Uterus (tissue), 4 donors: Measurements from ENCODE around the gene CDK10. TPM values are rescaled to one million over a fixed set of nuclear protein-coding genes. Genes with fewer than 3 reads are reported as not detected.
"Not testable (repeated sequence)": the region's sequence is repeated elsewhere in the genome, so short reads cannot be mapped to it uniquely, and the experiment has no call there.

ENCODE experiments used
- DNase-seq, 2 donors: peaks; one replicate each; pipeline ENCODE4 v3.0.0-alpha.2; 2019 to 2020
- H3K27ac ChIP-seq, 2 donors: fragments of 200-600 bp; sonication (generic); 1 replicate in 1 of 2; 2 replicates in 1 of 2; pipeline ENCODE4 v1.5.1; 2016 to 2018
- H3K27me3 ChIP-seq, 2 donors: fragments of 200-600 bp; sonication (generic); one replicate each; pipeline ENCODE4 v1.5.1; 2018 to 2019; ENCODE audit warnings: control low read depth in 1 of 2
- H3K36me3 ChIP-seq, 2 donors: fragments of 200-600 bp; sonication (generic); one replicate each; pipeline ENCODE4 v1.5.1; 2019; ENCODE audit warnings: control low read depth in 1 of 2
- H3K4me1 ChIP-seq, 2 donors: fragments of 200-600 bp; sonication (generic); one replicate each; pipeline ENCODE4 v1.5.1; 2018 to 2019; ENCODE audit warnings: control low read depth in 1 of 2
- H3K4me3 ChIP-seq, 2 donors: fragments of 200-600 bp; sonication (generic); 1 replicate in 1 of 2; 2 replicates in 1 of 2; pipeline ENCODE4 v1.5.1; 2018 to 2019; ENCODE audit warnings: mild to moderate bottlenecking in 1 of 2
- H3K9me3 ChIP-seq, 2 donors: fragments of 200-600 bp; sonication (generic); one replicate each; pipeline ENCODE4 v1.5.1; 2019; ENCODE audit warnings: control low read depth in 1 of 2
- POLR2A ChIP-seq, 2 donors: fragments of 450-650 bp; IDR thresholded peaks; one replicate each; pipeline ENCODE4 v1.6.1; 2016; ENCODE audit warnings: antibody characterized with exemption in 2 of 2, mild to moderate bottlenecking in 1 of 2, moderate library complexity in 1 of 2
- intact Hi-C: fragments of 100-400 bp; cut with DNase I; formaldehyde crosslinking; loops from one replicate; pipeline ENCODE4 v1.15.1; 2023; ENCODE audit warnings: low total_unique reads
- total RNA-seq, 4 donors: library from RNA; depleted of rRNA in 3 of 4; stranded (reverse); fragments of >200 nt in 3 of 4; gene quantifications; one replicate each; pipeline versions ENCODE4 v1.1.0 to v1.2.4, GENCODE V29; 2014 to 2023
- TF ChIP-seq, protein P1 (sequence below), 4 experiments: fragments of 200-600 bp in 2 of 4; fragments of 450-650 bp in 2 of 4; sonication (generic) in 2 of 4; IDR thresholded peaks; one replicate each; pipeline ENCODE4 v1.5.1; 2016 to 2019; ENCODE audit warnings: antibody characterized with exemption in 4 of 4, mild to moderate bottlenecking in 2 of 4, moderate library complexity in 1 of 4
- donor health status: DM: yes; HTN: yes; CAD: no.

CDK10 gene
- total RNA-seq, 4 donors from 2014 or later: 13.8 to 90.7 (median 62.5) TPM

DNA sequence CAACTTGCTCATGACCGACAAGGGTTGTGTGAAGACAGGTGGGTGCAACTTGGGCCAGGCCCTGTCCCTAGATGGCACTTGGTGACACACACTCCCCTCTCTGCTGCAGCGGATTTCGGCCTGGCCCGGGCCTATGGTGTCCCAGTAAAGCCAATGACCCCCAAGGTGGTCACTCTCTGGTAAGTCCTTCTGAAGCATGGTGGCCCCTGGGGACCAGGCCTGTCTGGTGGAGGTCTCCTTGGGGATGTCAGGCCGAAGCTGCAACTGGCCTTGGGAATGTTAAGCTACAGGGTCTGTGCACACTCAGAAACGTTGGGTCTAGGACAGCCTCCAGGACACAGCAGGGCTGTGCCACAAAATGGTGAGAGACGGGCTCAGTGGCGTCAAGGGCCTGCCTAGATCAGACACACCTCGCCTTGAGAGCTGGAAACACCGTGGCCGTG lies 6.8 kb downstream of the CDK10 start:
- no peaks in the 10 kb centered on the region for H3K27me3 ChIP-seq
- TF ChIP-seq, protein P1, sequence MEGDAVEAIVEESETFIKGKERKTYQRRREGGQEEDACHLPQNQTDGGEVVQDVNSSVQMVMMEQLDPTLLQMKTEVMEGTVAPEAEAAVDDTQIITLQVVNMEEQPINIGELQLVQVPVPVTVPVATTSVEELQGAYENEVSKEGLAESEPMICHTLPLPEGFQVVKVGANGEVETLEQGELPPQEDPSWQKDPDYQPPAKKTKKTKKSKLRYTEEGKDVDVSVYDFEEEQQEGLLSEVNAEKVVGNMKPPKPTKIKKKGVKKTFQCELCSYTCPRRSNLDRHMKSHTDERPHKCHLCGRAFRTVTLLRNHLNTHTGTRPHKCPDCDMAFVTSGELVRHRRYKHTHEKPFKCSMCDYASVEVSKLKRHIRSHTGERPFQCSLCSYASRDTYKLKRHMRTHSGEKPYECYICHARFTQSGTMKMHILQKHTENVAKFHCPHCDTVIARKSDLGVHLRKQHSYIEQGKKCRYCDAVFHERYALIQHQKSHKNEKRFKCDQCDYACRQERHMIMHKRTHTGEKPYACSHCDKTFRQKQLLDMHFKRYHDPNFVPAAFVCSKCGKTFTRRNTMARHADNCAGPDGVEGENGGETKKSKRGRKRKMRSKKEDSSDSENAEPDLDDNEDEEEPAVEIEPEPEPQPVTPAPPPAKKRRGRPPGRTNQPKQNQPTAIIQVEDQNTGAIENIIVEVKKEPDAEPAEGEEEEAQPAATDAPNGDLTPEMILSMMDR (IDR thresholded peaks at IDR 0.05): no peak
- no peak for TF ChIP-seq POLR2A (IDR thresholded peaks at IDR 0.05)
- H3K27ac ChIP-seq: no peak overlapping the region
- H3K4me3 ChIP-seq: no peak overlapping the region
- H3K36me3 ChIP-seq: no peaks in the 10 kb centered on the region
- no peaks in the 10 kb centered on the region for H3K4me1 ChIP-seq
- DNase-seq: no peak
- intact Hi-C loops: no loop called here
- no peaks in the 10 kb centered on the region for H3K9me3 ChIP-seq

DNA sequence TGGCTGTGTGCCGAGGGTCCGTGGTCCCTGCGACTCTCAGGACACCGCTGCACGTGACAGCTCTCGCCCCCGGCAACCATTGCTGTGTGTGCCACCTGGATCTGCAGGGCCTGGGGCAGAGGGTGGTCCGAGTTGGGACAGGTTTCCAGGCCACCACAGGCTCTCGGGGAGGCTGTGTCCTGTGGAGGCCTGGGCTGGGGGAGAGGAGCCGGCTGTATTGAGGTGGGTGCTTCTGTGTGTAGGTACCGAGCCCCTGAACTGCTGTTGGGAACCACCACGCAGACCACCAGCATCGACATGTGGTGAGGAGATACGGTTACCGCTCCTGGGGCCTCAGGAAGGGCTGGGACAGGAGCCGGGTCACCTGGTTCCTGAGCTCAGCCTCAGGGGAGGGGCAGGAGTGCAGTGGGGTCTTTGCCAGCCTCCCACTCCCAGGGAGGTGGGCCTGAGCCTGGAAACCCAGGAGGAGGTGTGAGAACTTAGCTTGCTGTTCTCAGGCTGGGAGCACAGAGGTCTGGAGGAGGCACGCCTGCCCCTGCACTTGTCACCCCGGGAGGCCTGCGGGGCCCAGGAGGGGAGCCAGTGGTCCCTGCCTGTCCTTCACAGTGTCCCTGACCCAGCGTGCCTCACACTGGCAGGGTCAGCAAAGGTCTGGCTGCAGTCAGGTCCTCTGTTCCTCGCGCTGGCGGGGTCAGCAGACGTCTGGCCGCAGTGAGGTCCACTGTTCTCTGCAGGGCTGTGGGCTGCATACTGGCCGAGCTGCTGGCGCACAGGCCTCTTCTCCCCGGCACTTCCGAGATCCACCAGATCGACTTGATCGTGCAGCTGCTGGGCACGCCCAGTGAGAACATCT lies 7.7 kb downstream of the CDK10 start:
- no peak for DNase-seq
- Histone ChIP-seq H3K4me1 (no peaks in the 10 kb centered on the region), H3K27me3 (no peaks in the 10 kb centered on the region), H3K9me3 (no peaks in the 10 kb centered on the region), H3K27ac (no peak overlapping the region), H3K4me3 (no peak overlapping the region), H3K36me3 (no peaks in the 10 kb centered on the region)
- intact Hi-C loops: no loop called here
- no peak for TF ChIP-seq POLR2A (IDR thresholded peaks at IDR 0.05)
- TF ChIP-seq, protein P1 (IDR thresholded peaks at IDR 0.05): no peak

DNA sequence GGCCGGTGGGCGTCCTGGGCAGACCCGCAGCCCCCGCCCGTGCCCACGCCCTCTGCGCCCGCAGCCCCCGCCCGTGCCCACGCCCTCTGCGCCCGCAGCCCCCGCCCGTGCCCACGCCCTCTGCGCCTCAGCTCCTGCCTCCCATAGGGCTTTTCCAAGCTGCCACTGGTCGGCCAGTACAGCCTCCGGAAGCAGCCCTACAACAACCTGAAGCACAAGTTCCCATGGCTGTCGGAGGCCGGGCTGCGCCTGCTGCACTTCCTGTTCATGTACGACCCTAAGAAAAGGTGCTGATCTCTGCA lies 8.2 kb downstream of the CDK10 start:
- not testable (repeated sequence) for H3K9me3 ChIP-seq

DNA sequence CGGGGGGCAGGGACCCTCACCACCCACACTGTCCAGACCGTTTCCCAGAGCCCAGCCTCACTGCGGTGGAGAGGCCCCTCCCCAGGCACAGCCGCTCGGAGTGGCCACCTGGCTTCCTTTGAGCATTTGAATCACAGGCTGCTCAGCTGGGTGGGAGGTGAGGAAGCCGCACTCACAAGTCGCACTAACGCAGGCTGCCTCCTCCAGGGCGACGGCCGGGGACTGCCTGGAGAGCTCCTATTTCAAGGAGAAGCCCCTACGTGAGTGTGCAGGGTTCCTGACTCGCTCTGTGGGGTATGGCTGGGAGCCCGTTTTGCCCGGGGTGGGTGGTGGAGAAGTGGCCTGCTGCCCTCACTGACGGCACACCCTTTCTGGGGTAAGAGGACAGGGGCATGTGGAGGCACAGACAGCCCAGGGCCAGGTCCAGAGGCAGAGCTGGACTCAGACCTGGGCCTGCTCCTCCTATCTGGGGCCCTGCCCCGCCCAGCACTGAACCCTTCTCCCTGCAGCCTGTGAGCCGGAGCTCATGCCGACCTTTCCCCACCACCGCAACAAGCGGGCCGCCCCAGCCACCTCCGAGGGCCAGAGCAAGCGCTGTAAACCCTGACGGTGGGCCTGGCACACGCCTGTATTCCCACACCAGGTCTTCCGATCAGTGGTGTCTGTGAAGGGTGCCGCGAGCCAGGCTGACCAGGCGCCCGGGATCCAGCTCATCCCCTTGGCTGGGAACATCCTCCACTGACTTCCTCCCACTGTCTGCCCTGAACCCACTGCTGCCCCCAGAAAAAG lies 8.8 kb downstream of the CDK10 start:
- no peaks in the 10 kb centered on the region for H3K36me3 ChIP-seq
- intact Hi-C loops: no loop called here
- H3K27me3 ChIP-seq: no peaks in the 10 kb centered on the region
- no peak overlapping the region for H3K4me3 ChIP-seq
- no peak overlapping the region for H3K27ac ChIP-seq
- H3K9me3 ChIP-seq: no peaks in the 10 kb centered on the region
- DNase-seq: no peak
- peaks cover 0 to under 1% of the 10 kb centered on the region in 2 donors for H3K4me1 ChIP-seq
- TF ChIP-seq, protein P1 (IDR thresholded peaks at IDR 0.05): no peak
- TF ChIP-seq POLR2A (IDR thresholded peaks at IDR 0.05): no peak

More for the DNA sequence above, 8.2 kb downstream of the CDK10 start:
- H3K27me3 ChIP-seq, DNase-seq, H3K36me3 ChIP-seq, H3K27ac ChIP-seq, H3K4me1 ChIP-seq, H3K4me3 ChIP-seq, intact Hi-C loops: not testable (repeated sequence)

DNA sequence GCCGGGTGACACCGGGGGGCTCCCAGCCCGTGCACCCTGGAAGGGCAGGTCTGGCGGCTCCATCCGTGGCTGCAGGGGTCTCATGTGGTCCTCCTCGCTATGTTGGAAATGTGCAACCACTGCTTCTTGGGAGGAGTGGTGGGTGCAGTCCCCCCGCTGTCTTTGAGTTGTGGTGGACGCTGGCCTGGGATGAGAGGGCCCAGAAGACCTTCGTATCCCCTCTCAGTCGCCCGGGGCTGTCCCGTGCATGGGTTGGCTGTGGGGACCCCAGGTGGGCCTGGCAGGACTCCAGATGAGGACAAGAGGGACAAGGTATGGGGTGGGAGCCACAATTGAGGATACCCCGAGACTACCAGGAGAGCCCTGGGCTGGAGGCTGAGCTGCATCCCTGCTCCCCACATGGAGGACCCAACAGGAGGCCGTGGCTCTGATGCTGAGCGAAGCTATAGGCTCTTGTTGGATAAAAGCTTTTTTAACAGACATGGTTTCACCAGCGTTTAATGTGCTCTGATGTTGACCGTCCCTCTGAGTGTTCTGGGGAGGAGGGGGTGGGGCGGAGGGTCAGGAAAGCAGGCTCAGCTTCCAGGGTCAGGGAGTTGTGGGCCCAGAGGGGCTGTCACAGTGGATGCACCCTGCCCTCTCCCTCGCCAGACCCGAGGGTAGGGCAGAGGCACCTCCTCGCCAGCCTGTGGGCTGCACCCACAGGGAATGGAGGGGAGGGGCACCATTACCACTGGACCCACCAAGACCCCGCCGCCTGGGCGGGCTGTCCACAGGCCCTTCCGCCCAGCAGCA lies 9.6 kb downstream of the CDK10 start:
- Histone ChIP-seq H3K4me1 (peaks cover 0 to 8% of the 10 kb centered on the region in 2 donors), H3K27ac (no peak overlapping the region), H3K4me3 (no peak overlapping the region), H3K36me3 (no peaks in the 10 kb centered on the region), H3K27me3 (no peaks in the 10 kb centered on the region), H3K9me3 (no peaks in the 10 kb centered on the region)
- intact Hi-C loops: no loop called here
- no peak for TF ChIP-seq POLR2A (IDR thresholded peaks at IDR 0.05)
- TF ChIP-seq, protein P1 (IDR thresholded peaks at IDR 0.05): no peak
- no peak for DNase-seq
